Mucosa of rectum (tissue), 2 donors: ENCODE data around the gene PLCB3.
"Not testable (repeated sequence)": the region's sequence is repeated elsewhere in the genome, so short reads cannot be mapped to it uniquely, and the experiment has no call there.

Experiments
- H3K27ac ChIP-seq, 2 donors: one replicate each; pipeline ENCODE4 v1.7.0; 2013; ENCODE audit warnings: inconsistent platforms in 2 of 2, low read depth in 2 of 2, low read length in 2 of 2
- H3K27me3 ChIP-seq, 2 donors: one replicate each; pipeline ENCODE4 v1.7.0; 2013; ENCODE audit warnings: low read length in 2 of 2; ENCODE audit not compliant: control insufficient read depth in 2 of 2, insufficient read depth in 2 of 2
- H3K36me3 ChIP-seq, 2 donors: one replicate each; pipeline ENCODE4 v1.7.0; 2013; ENCODE audit warnings: low read length in 2 of 2; ENCODE audit not compliant: control insufficient read depth in 2 of 2, insufficient read depth in 2 of 2
- H3K4me1 ChIP-seq, 2 donors: one replicate each; pipeline ENCODE4 v1.7.0; 2013; ENCODE audit warnings: low read length in 2 of 2, mild to moderate bottlenecking in 1 of 2; ENCODE audit not compliant: control insufficient read depth in 2 of 2, insufficient read depth in 2 of 2
- H3K4me3 ChIP-seq, 2 donors: one replicate each; pipeline ENCODE4 v1.7.0; 2013; ENCODE audit warnings: low read length in 2 of 2
- H3K9ac ChIP-seq, 2 donors: one replicate each; pipeline ENCODE4 v1.7.0; 2013; ENCODE audit warnings: low read length in 2 of 2, low read depth in 1 of 2, mild to moderate bottlenecking in 1 of 2
- H3K9me3 ChIP-seq, 2 donors: one replicate each; pipeline ENCODE4 v1.7.0; 2013; ENCODE audit warnings: low read length in 2 of 2; ENCODE audit not compliant: control insufficient read depth in 2 of 2
- donor health status: healthy.
- donor health status: Normal muscosa, but diverticular disease.

The PLCB3 gene

GRCh38 chr11:64314805-64315561, 63.7 kb downstream of the PLCB3 start:
- Histone ChIP-seq H3K9ac (no peak overlapping the region), H3K27ac (no peak overlapping the region), H3K27me3 (no peaks in the 10 kb centered on the region), H3K9me3 (no peaks in the 10 kb centered on the region), H3K36me3 (peaks cover 35 to 39% of the 10 kb centered on the region in 2 donors), H3K4me1 (peaks cover 21 to 26% of the 10 kb centered on the region in 2 donors), H3K4me3 (no peak overlapping the region)

- H3K27me3 ChIP-seq, H3K9ac ChIP-seq, H3K9me3 ChIP-seq, H3K4me3 ChIP-seq: not testable (repeated sequence)
- Histone ChIP-seq H3K36me3 (peaks cover 35 to 36% of the 10 kb centered on the region in 2 donors), H3K4me1 (peaks cover 25 to 34% of the 10 kb centered on the region in 2 donors), H3K27ac (peak overlapping the region in 1 of 2 donors; percentile 9)
Observed at GRCh38 chr11:64315667-64316526, 64.6 kb downstream of the PLCB3 start.

- Histone ChIP-seq H3K27ac (peak overlapping the region; percentile 98 to 100), H3K36me3 (peaks cover 34 to 35% of the 10 kb centered on the region in 2 donors), H3K9ac (peak overlapping the region; percentile 88 to 99), H3K4me3 (peak overlapping the region; percentile 78 to 96), H3K27me3 (no peaks in the 10 kb centered on the region), H3K4me1 (peaks cover 31 to 43% of the 10 kb centered on the region in 2 donors), H3K9me3 (no peaks in the 10 kb centered on the region)
Observed at GRCh38 chr11:64316672-64317324, 65.5 kb downstream of the PLCB3 start.

GRCh38 chr11:64317325-64317960, 66.1 kb downstream of the PLCB3 start, which contains the start of gene TRMT112:
Gene TRMT112 (minus strand): TSS chr11:64317559. CDS start chr11:64317526, 33 bp downstream.
- Histone ChIP-seq H3K36me3 (peaks cover 36 to 37% of the 10 kb centered on the region in 2 donors), H3K9me3 (no peaks in the 10 kb centered on the region), H3K27ac (peak within 1 kb of the TSS; percentile 98 to 100), H3K27me3 (no peaks in the 10 kb centered on the region), H3K4me3 (peak within 1 kb of the TSS; percentile 78 to 96), H3K9ac (peak within 1 kb of the TSS; percentile 88 to 99), H3K4me1 (peaks cover 34 to 49% of the 10 kb centered on the region in 2 donors)

GRCh38 chr11:64317961-64318765, 66.8 kb downstream of the PLCB3 start, which contains the start of gene PRDX5:
Gene PRDX5 (plus strand): TSS chr11:64318121. CDS start chr11:64318216, 95 bp downstream.
- H3K9ac ChIP-seq: peak within 1 kb of the TSS; percentile 88 to 99
- H3K27ac ChIP-seq: peak within 1 kb of the TSS; percentile 98 to 100
- H3K4me1 ChIP-seq: peaks cover 42 to 53% of the 10 kb centered on the region in 2 donors
- H3K27me3 ChIP-seq: no peaks in the 10 kb centered on the region
- H3K36me3 ChIP-seq: peaks cover 34 to 36% of the 10 kb centered on the region in 2 donors
- H3K9me3 ChIP-seq: no peaks in the 10 kb centered on the region
- peak within 1 kb of the TSS; percentile 78 to 96 for H3K4me3 ChIP-seq
